ENCODE results near the gene ITPRIP. TPM values are rescaled to one million over a fixed set of nuclear protein-coding genes. Genes with fewer than 3 reads are reported as not detected.

Gene ITPRIP
- total RNA-seq, 4 donors from 2014 or later: 77.8 to 182 (median 141) TPM

DNA sequence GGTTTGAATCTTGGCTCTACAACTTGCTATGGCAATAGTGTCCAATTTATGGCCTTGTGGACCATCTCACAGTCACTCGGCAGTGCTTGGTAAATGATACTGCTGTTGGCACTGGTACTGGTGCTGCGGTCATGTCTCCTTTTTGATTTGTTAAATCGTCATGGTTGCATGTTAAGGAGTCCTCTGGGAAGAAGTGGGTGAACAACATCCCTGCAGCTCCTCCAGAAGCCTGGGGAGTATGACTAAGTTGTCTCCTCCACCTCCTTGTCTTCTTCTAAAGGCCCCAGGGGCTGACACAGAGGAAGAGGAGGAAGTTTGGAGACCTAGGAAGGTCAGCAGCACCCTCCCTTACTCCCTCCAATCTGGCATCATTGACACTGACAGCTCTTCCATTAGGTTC is 8.5 kb downstream of the ITPRIP start:
- TF ChIP-seq, protein P1, sequence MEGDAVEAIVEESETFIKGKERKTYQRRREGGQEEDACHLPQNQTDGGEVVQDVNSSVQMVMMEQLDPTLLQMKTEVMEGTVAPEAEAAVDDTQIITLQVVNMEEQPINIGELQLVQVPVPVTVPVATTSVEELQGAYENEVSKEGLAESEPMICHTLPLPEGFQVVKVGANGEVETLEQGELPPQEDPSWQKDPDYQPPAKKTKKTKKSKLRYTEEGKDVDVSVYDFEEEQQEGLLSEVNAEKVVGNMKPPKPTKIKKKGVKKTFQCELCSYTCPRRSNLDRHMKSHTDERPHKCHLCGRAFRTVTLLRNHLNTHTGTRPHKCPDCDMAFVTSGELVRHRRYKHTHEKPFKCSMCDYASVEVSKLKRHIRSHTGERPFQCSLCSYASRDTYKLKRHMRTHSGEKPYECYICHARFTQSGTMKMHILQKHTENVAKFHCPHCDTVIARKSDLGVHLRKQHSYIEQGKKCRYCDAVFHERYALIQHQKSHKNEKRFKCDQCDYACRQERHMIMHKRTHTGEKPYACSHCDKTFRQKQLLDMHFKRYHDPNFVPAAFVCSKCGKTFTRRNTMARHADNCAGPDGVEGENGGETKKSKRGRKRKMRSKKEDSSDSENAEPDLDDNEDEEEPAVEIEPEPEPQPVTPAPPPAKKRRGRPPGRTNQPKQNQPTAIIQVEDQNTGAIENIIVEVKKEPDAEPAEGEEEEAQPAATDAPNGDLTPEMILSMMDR (IDR thresholded peaks at IDR 0.05): no peak
- no peak for TF ChIP-seq POLR2A (IDR thresholded peaks at IDR 0.05)
- 17 to 31% methylated on average over 3 of the region's 3 CpGs for WGBS, 2 donors
- intact Hi-C loops (cut with DNase I; ENCODE audit: low total_unique reads): no loop called here
- no peak overlapping the region for H3K4me3 ChIP-seq (ENCODE audit: low read depth, poor library complexity, severe bottlenecking)
- DNase-seq (ENCODE audit: low spot score in 2 of 2): no peak

DNA sequence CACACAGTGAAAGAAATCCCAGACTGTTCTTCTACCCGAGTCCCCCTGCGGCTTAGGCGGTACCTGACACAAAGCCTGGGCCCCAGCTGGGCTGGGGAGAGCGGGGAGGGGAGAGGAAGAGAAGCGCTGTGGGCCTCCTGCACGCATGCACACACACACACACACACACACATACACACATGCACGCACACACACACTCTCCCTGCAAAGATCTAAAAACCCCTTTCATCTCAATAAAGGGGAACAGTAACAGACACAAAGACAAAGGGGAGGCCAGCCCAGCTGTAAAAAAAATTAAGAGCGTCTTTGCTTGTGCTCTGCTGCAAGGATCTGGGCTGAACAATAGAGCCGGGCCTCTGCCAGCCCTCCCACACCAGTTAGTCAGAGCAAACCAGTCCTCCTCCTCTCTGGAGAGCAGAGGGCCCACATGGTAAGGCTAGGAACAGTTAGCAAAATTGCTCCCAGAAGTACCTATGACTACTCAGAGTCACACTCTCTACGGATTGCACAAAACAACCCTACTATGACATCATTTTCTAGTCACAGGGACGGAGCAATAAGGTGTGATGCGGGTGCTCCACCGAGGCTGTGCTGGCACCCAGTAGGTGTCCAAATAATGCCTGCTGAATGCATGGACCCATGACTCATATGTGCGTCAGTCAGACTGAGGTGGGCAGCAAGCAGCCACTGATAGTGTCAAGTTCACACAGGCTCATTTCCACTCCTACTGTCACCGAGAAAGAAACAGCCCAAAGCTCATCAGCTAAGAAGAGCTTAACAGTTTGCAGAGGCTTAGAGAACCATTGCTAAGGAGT is 9.2 kb downstream of the ITPRIP start:
- DNase-seq (ENCODE audit: low spot score in 2 of 2): peak; percentile 84 to 91
- WGBS, 2 donors: 17% methylated on average over 15 of the region's 15 CpGs
- intact Hi-C loops (cut with DNase I; ENCODE audit: low total_unique reads): no loop called here
- no peak overlapping the region for H3K4me3 ChIP-seq (ENCODE audit: low read depth, poor library complexity, severe bottlenecking)
- TF ChIP-seq, protein P1 (IDR thresholded peaks at IDR 0.05): no peak
- TF ChIP-seq POLR2A (IDR thresholded peaks at IDR 0.05): no peak

DNA sequence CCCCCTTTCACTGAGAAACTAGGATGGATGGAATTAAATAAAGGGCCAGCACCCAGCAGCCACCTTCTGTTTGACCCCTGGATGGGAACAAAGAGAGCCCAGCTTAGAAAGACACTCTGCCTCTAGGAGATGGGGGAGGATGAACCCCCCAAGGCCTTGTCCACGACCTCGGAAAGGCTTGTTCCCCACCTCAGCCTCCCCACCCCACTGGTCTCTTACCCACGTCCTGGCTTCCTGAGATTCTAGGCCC is 9.7 kb downstream of the ITPRIP start:
- no peak for DNase-seq (ENCODE audit: low spot score in 2 of 2)
- no peak overlapping the region for H3K4me3 ChIP-seq (ENCODE audit: low read depth, poor library complexity, severe bottlenecking)
- WGBS, 2 donors: 0 to 20% methylated on average over 3 of the region's 3 CpGs
- intact Hi-C loops (cut with DNase I; ENCODE audit: low total_unique reads): no loop called here
- TF ChIP-seq POLR2A (IDR thresholded peaks at IDR 0.05): no peak
- TF ChIP-seq, protein P1 (IDR thresholded peaks at IDR 0.05): no peak

DNA sequence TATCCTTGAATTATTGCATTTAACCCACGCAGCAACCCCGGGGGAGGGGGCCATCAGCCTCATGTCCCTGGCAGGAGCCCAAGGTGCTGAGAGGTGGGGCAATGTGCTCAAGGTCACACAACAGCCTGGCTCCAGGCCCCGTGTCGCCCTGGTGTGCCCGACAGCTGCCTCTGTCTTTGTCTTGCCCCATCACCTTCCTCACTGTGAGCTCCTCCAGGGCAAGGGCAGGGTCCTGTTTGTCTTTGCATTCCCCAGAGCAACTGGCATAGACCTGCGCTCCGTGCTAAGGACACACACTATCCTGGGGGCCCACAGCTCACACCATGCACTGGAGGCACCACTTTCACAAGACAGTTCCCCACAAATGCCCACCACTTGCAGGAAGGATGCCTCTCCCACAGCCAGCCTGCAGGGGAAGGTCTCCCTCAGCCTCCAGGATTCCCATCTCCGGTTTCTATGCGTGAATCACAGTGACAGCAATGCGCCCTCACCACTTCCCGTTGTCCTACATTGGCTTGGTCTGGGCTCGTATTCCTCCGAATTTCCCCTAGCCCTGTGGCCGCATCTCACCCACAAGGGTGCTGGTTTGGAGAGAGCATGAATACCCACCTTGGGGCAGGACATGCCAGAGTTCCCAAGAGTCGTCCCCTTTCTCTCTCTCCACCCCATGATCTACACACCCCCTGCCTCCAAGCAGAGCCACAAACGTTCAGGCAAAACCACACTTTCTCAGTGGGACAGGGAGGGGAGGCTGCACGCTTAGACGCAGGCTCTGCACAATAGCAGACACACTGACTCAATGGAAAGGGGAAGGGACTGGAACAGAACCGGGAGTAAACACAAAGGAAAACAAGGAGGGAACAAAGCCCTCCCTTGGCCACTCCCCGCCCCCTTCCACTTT is 10.3 kb downstream of the ITPRIP start:
- no peak overlapping the region for H3K4me3 ChIP-seq (ENCODE audit: low read depth, poor library complexity, severe bottlenecking)
- no peak for TF ChIP-seq POLR2A (IDR thresholded peaks at IDR 0.05)
- TF ChIP-seq, protein P1 (IDR thresholded peaks at IDR 0.05): no peak
- 32 to 40% methylated on average over 20 of the region's 20 CpGs for WGBS, 2 donors
- intact Hi-C loops (cut with DNase I; ENCODE audit: low total_unique reads): no loop called here
- peak in 1 of 2 donors; percentile 88 for DNase-seq (ENCODE audit: low spot score in 2 of 2)

DNA sequence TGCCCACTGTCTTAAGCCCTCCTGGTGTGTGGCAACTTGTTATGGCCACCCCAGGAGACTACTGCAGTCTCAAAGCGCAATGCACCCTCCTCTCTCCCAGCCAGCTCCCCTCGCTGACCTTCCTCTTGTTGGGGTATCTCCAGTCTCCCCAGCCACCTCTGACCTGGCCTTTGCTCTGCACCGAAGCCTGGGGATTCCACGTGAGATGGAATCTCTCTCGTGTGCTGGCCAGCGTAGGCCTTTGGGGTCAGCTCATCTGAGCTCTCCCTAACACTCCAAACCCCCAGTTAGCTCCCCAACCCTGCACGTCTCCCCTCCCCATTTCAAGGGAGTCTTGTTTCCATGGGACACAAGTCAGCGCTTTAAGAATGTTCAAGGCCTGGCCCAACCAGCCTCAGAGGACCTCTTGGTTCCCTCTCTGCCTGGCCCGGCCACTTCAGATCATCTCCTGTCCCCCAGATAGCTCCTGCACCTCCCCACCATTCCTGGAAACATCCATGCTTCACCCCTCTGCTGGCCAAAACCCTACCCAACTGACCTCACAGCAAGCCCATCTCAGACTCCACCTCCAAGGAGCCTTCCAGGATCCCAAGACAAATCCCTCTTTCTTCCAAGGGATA is 11.2 kb downstream of the ITPRIP start:
- intact Hi-C loops (cut with DNase I; ENCODE audit: low total_unique reads): no loop called here
- no peak for DNase-seq (ENCODE audit: low spot score in 2 of 2)
- no peak overlapping the region for H3K4me3 ChIP-seq (ENCODE audit: low read depth, poor library complexity, severe bottlenecking)
- 93 to 95% methylated on average over 9 of the region's 9 CpGs for WGBS, 2 donors
- no peak for TF ChIP-seq POLR2A (IDR thresholded peaks at IDR 0.05)
- TF ChIP-seq, protein P1 (IDR thresholded peaks at IDR 0.05): no peak

Measured in lower leg skin (tissue), 4 donors.